ENCODE results near the gene IVL.

Gene IVL, protein sequence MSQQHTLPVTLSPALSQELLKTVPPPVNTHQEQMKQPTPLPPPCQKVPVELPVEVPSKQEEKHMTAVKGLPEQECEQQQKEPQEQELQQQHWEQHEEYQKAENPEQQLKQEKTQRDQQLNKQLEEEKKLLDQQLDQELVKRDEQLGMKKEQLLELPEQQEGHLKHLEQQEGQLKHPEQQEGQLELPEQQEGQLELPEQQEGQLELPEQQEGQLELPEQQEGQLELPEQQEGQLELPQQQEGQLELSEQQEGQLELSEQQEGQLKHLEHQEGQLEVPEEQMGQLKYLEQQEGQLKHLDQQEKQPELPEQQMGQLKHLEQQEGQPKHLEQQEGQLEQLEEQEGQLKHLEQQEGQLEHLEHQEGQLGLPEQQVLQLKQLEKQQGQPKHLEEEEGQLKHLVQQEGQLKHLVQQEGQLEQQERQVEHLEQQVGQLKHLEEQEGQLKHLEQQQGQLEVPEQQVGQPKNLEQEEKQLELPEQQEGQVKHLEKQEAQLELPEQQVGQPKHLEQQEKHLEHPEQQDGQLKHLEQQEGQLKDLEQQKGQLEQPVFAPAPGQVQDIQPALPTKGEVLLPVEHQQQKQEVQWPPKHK

DNA sequence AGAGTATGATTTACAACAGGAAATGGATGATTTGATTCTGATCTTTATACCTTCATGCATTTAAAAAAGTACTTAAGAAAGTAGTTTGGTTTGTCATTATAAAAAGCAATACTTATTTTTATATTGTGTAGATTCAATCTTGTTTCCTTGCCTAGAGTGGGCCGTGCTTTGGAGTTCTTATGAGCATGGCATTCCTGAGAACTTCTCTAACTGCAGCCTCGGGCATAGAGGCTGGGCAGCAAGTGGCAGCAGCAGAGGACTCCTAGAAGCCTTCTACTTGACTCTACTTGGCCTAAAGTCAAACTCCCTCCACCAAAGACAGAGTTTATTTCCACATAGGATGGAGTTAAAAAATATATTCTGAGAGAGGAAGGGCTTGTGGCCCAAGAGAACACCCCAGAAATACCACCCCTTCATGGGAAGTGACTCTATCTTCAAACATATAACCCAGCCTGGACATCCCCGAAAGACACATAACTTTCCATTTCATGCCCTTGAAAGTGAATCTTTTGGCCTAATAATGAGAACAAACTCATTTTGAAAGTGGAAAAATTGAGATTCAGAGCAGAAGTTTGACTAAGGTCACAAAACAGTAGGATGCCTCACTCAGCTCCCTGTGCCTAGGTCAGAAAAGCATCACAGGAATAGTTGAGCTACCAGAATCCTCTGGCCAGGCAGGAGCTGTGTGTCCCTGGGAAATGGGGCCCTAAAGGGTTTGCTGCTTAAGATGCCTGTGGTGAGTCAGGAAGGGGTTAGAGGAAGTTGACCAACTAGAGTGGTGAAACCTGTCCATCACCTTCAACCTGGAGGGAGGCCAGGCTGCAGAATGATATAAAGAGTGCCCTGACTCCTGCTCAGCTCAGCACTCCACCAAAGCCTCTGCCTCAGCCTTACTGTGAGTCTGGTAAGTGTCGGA, at the start of gene IVL:
IVL (plus strand) TSS at position 861 of the 916 bp plus-strand sequence. CDS start 1,252 bp downstream, outside the sequence.
- DNase-seq = no peak

DNA sequence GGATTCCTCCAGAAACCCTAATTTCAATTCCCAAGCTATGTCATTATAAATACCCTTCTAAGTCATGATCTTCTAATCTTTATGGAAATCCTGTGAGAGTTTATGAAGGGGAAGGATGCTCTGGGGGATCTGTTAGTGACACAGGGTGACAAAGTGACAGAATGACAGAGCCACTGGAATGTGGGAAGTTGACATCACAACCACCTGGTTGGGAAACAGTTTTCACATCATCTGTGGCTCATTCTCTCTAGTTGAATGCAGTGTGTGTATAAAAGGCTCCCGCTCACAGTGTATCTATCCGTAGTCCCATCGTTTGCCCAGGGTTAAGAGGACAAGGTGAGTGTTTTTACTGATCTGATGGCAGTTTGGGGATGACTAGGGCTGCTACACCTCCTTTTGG, 48.6 kb upstream of the IVL start, which contains the start of gene LCE7A:
LCE7A (plus strand) TSS at position 301 of the 400 bp plus-strand sequence. CDS start 702 bp downstream, outside the sequence.
- no peak for DNase-seq

DNA sequence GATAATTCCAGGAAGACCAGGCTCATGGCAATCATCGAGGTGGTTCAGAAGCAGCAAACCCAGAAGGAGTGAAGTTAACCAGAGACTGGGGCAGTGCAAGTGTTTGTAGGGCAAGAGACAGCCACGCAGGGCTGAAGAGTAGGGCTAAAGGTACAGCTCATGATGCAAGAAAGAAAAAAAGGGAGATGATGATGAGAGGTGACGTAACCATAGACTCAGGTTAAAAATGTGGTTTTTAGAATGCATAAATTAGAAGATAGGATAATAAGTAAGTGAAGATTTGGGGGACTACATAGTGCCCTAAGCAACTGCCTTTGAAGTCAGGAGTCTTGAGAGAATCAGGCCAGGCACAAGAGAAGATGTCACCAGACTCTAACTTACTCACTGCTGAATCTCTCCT, 48.2 kb upstream of the IVL start:
- DNase-seq = no peak

DNA sequence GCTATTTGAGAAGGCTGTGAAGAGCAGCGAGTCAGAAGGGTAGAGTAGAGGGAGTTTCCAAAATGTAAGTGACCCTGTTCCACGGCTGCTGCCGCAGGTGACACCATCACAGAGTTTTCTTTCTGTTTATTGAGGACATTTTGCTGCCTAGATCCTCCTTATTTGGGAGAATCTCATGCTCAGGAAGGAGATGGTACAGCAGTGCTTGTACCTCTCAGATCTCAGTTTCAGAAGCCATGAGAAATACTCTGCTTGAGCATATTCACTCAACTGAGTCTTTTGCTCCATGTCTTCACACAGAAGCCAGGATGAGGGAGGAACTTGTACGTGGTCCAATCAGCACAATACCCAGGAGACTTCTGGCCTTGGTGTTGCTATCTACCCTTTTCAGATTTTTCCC, 47.0 kb upstream of the IVL start:
- no peak for DNase-seq

DNA sequence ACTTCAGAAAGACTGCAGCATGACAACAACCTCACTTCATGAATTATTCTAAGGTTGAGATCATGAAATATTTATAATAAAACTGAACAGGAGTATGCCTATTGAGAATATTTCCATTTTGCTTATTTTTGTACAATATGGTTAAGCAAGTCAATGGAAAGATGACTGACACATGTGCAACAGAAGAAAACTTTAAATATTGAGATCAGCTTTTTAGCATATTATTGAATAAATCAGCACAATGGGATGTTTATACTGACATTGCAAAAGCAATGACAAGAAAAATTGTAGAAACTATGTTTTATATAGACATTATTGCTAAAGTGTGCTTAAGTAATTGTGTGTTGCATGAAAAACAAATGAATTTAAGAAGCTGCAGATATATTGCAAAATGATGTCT, 43.9 kb upstream of the IVL start:
- no peak for DNase-seq

DNA sequence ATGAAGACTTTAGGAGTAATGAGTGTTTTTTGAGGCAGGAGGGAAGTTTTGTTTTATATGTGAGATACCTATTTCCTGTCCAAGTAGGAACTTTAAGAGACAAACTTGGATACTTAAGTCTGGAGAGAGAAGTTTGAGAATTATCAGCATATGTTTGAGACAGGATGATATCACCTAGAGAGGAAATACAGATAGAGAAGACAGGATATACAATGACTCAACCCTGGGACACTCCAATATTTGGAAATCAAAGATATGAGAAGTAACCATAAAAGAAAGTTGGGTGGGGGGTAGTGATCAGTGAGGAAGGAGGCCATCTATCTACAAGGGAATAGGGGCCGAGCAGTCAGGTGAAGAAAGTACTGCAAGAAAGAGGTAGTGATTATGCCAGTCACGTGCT, 42.0 kb upstream of the IVL start:
- no peak for DNase-seq

DNA sequence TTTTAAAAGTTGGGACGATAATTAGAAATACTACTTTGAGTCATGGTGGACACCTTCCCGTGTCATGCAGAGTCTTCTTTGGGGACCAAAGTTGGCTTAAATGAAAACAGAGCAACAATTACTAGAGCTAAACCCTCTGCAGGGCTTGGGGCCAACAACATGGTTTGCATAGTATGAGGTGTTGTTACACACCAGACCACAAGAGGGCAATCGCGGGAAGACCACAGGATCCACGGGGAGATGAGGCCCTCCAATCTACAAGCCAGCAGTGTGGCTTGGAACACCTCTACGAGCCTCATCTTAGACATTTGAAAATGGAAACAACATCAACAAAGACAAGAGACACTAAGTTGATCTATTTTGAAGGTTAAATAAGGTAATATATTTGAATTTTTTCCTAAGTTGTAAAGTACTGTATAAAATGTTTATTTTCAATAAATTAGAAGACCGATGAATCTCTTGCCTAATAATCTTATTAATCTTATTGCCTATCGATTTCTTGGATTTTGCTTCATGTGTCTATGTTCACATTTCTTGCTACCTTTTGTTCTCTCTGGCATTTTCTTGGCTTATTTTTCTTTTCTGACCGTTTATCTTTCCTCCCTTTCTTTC, 38.4 kb upstream of the IVL start:
- peak; percentile 18 for DNase-seq

DNA sequence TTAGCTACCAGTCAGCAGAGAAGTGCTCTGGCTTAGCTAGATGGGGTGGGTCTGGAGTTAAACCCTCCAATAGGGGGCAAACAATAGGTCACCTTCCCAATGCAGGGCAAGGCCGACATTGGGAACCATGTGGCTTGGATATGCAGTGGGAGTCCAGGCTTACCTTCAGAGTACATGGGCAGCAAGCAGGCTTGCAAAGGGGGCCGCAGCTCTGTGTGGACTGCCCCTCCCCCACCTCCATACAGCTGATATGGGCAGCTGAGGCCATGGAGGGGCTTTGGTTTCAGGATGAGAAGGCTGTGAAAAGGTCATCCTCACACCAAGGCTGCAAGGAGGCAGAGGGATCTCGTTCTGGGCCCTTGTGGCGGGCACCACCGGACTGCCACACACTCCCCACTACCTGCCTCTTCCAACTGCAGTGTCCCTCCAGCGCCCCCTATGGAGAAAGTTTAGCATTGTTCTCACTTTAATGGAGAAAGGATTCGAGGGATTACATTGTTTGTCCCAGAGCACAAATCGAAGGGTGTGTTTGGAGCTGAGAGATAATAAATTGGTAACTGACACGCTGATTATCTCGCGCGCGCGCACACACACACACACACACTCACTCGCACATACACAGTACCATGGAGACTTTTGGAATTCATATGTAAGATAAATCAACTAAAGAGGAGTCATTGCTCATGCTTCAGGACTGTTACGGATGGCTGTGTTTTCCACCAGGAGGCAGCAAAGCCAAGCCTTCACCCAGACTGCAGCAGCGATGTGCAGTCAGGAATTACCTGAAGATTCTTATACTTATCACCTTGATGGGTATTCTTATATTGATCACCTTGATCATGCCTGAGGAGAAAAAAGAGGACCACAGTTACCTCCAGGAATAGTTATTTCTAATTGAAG, 37.3 kb upstream of the IVL start:
- DNase-seq = no peak

DNA sequence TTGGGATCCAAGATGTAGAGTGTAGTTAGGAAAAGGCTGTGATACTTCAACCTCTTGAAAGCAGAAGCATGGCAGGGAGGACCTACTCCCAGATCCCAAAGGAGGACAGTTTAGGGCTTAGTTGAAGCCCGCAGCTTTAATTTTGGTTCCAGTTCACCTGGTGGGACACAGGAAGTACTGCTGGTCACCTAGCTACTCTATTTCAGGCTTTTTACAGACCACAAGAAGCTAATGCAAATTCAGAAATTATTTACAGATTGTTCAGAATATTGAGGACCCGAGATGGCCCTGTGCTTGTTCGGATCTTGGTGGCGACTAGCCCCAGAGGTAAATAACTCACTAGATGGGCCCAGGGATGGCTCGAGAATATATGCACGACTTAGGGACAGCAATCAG, 36.6 kb upstream of the IVL start:
- no peak for DNase-seq

DNA sequence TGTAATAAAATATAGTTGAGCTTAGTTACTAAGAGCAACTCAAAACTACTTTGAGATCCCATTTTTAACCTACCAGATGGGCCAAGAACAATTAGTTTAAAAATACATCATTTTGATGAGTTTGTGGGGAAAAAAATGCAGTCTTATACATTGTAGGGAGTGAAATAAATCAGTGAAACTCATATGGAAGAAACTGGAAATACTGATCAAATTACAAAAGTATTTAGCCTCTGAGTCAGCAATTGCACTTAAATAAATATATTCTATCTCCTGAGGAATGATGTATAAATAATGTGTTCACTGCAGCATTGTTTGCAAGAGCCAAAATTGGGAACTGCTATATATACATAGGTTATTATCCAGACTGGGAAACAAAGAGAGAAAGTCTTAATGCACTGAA, 34.9 kb upstream of the IVL start:
- no peak for DNase-seq

DNA sequence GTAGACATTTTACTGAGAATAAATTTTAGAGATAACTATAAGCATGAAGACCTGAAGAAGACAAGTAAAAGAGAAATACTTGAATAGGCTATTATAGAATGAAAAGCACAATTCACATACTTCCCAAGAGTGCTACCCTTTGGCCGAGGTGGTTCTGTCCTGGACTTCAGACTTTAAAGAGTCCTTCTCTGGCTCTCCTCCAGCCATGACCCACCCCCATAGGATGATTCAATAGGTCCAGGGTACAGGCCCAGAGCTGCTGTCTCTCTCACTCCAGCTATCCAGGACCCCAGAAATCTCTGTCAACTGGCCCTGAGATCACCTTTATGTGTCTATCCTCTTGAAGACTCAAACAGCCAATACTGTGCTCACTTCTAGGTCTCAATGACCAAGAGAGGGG, 31.5 kb upstream of the IVL start:
- no peak for DNase-seq

DNA sequence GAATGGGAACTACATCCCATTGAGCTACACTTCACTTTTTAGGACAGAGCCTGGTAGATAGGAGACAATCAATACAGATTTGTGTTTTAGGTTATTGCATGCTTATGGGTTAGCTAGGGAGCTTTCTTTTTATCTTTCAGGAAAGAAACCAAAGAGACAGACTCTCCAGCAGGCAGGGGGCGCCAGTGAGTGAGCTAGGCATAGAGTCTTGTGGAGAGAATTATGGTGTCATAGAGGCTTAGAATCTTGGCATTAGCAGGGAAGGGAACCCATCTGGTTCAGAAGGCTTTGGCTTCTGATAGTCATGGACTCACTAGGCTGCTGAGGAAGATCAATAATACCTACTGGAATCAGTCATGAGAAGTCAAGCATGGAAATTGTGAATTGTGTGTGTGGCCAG, 30.3 kb upstream of the IVL start, which contains the start of gene SMCP:
SMCP (plus strand) TSS at position 281 of the 400 bp plus-strand sequence. CDS start 6,101 bp downstream, outside the sequence.
- DNase-seq = no peak

DNA sequence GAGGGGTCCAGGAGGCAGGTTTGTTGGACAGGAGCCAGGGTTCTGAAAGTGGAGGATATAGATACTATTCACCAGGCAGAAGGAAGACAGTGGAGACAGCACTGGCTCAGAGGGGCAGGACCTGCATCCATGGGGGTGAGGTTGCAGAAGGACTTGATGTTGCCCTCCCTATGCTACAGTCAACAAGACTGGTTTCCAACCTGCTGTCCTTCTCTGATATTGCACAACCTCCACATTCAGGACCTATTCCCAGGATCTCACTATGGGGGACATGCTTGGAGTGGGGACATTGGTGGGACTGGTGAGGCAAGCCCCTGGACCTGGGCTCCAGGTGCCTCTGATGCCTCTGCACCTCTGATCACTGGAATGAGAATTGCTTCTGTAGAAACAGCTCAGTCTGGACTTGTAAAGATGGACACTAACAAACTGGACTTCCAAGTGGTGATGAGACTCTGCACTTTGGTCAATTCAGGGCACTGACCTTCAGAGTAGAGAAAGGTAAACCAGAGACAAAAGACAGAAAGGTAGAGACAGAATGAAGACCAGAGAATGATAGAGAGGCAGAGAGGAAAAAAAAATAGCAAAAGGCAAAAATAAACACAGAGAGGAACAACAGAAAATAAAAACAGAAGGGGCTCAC, 28.7 kb upstream of the IVL start:
- DNase-seq = no peak

DNA sequence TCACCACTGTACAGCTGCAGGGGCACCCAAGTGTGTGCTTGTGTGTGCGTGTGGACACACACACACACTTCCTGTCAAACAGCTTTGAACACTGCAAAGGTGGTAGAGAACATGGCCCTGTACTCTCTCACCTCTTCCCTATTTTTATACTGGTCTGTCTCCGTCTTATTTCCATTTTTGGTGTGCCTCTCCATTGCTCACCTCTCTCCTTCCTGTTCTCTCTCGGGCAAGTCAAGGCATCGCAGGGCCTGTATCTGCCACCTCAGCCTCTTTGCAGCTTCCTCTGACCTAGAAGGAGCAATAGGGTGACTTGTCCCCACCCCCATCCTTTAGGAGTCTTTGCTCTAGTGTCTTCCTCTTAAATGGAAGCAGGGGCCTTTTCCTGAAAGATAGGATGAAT, 28.0 kb upstream of the IVL start:
- no peak for DNase-seq

DNA sequence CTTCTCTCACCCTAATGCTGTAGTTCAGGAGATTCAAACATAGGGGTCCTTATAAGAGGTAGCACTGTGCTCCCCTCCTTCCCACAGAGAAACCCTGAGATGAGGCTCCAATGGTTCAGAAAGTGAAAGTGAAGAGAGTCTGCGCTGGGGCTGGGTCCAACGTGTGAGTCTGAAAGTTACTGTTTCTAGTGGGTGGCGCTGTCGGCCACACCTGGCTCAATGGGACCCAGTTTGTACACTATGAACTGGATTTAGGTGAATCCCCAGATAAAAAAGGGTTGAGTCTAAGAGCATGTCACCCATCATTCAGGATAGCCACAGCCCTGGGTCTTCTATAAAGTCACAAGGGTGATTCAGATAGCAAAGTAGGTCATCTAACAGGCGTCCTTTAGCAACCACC, 27.4 kb upstream of the IVL start:
- no peak for DNase-seq

DNA sequence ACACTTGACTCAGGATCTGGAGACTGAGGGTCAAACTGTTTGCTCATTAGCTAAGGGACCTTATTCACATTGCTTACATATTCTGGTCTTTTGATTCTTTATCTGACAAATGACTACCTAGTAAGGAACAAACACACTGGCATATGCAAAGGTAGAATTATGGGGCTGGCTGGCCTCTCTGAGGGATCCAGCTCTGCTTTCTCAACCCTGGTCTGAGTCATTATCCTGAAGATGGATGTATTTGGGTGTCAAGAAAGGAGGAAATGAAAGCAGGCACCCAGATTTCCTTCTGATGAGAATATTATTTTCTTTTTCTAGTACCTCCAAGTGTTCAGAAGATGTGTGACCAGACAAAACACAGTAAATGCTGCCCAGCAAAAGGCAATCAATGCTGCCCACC, 24.3 kb upstream of the IVL start:
- no peak for DNase-seq

DNA sequence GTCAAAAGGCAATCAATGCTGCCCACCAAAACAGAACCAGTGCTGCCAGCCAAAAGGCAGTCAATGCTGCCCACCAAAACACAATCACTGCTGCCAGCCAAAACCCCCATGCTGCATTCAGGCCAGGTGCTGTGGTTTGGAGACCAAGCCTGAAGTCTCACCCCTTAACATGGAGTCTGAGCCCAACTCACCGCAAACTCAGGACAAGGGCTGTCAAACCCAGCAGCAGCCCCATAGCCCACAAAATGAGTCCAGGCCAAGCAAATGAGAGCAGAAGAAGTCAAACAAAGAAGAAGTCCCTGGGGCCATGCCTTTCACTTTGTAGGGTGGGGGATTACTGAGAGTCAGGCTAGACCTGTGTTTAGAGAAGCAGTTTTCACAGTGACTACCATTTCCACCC, 23.8 kb upstream of the IVL start:
- no peak for DNase-seq

DNA sequence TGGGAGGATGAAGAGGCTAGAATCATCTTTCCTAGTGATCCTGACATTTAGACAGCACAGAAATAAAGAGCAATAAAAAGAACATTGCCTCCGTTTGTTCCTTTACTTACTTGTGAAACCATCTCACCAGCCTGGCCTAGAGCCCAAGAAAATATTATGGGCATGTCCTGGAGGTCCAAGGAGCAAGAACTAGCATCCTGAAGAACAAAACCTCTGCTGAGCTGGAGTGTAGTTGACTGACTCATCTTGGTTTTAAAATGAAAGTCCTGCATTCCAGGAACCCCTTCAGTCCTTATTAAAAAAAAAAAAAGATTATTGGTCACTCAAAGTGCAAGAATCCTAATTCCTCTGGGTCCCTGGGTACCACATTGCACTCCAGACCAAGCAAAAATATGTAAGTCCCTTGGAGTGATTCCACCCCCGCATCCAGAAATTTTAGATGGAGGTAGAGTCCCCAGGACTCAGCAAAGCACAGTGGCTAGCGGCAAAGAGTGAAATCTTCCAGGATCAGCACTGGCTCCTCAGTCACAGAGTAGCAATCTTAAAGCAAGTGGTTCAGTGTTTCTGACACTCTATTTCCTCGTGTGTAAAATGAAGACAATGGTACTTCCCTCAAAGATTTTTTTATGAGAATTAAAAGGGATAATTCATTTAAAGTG, 23.3 kb upstream of the IVL start:
- no peak for DNase-seq

DNA sequence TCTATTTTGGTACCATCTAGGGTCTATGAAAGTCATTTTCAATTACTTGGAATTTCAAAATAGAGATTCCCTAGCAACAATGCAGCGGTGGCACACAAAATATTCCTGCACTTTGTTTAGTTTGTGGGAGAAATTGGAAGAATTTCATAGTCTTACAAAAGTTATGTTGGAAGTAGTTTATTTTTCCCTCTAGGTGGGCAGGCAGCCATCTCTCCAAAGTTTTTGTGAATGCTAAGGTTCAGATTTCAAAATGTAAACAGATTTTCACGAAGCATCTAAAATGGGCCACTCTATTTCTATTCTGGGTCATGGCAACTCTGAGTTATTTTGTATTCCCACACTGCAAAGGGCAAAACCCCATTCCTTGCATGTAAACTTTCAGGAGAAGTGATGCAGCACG, 22.3 kb upstream of the IVL start:
- no peak for DNase-seq

DNA sequence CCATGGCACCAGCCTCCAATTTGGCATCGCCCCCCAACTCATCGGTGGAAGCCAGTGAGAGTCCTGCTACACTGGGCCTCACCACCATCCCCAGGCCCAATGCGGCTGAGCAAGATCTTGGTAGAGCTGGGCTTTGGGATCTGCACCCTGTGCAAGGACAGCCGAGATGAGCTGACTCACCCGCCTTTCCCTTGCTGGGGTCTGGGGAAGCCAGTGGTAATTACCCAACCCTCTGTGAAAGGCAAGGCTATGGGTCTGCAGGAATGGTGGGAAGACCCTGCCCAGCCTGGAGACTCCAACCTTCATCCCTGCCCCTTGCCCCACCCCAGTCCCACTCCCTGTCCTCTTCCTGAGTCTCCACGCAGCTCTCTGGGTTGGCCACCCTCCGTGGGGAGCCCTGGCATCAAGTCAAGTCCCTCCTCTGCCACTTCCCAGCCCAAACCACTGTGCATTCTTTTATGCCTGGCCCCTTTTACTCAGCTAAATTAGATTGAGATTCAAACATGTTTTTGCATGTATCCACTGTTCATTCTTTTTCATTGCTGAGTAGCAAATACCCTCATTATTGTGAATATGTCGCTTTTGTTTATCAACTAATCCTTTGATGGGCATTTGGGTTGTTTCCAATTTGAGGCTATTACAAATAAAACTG, 21.5 kb upstream of the IVL start:
- no peak for DNase-seq

Measured in stimulated activated naive CD4-positive, alpha-beta T cell treated with Interleukin-2 at 50 U/mL for 16 hours (primary cell).